HG02759 (cell line): Measurements from ENCODE around the gene SREBF2.

Source experiments
- ATAC-seq: cut with Tn5 transposase; IDR thresholded peaks from one replicate; pipeline ENCODE4 v1.9.1; 2021; ENCODE audit warnings: mild to moderate bottlenecking, moderate library complexity; ENCODE audit not compliant: unreplicated experiment

The SREBF2 gene

GRCh38 chr22:41875531-41876270 lies 42.8 kb downstream of the SREBF2 start:
- ATAC-seq = no peak

- ATAC-seq = no peak
These were observed 43.4 kb downstream of the SREBF2 start for GRCh38 chr22:41876275-41876674.

GRCh38 chr22:41876675-41877074 lies 43.8 kb downstream of the SREBF2 start:
- no peak for ATAC-seq

GRCh38 chr22:41880653-41881052 lies 47.7 kb downstream of the SREBF2 start:
- ATAC-seq = no peak

- ATAC-seq = no peak
These were observed 50.5 kb downstream of the SREBF2 start for GRCh38 chr22:41883400-41883799.

GRCh38 chr22:41885116-41885515 lies 52.2 kb downstream of the SREBF2 start:
- no peak for ATAC-seq

- no peak for ATAC-seq
These were observed 52.6 kb downstream of the SREBF2 start for GRCh38 chr22:41885516-41885915.

- ATAC-seq = no peak
These were observed 55.8 kb downstream of the SREBF2 start for GRCh38 chr22:41888627-41889200.

- ATAC-seq = no peak
These were observed 58.5 kb downstream of the SREBF2 start for GRCh38 chr22:41891407-41891806.

- no peak for ATAC-seq
These were observed 59.8 kb downstream of the SREBF2 start for GRCh38 chr22:41892721-41893120.

GRCh38 chr22:41893591-41894375 lies 60.9 kb downstream of the SREBF2 start:
- ATAC-seq = no peak

- no peak for ATAC-seq
These were observed 65.7 kb downstream of the SREBF2 start for GRCh38 chr22:41898645-41899044.

GRCh38 chr22:41899110-41899509 lies 66.2 kb downstream of the SREBF2 start:
- no peak for ATAC-seq

GRCh38 chr22:41899992-41900651 lies 67.2 kb downstream of the SREBF2 start:
- no peak for ATAC-seq

GRCh38 chr22:41900652-41901312 lies 67.9 kb downstream of the SREBF2 start:
- no peak for ATAC-seq

GRCh38 chr22:41902016-41902415 lies 69.1 kb downstream of the SREBF2 start:
- ATAC-seq = no peak

- ATAC-seq = no peak
These were observed 70.1 kb downstream of the SREBF2 start for GRCh38 chr22:41902932-41903421.

GRCh38 chr22:41904450-41905410 lies 71.8 kb downstream of the SREBF2 start:
- no peak for ATAC-seq

GRCh38 chr22:41905411-41906202 lies 72.7 kb downstream of the SREBF2 start:
- no peak for ATAC-seq
